GM19438 (cell line): ENCODE results near the gene SPIB.
A peak's percentile ranks its signal among the peaks of the same experiment; 100 is the strongest.

Experiments
- ATAC-seq: cut with Tn5 transposase; IDR thresholded peaks from one replicate; pipeline ENCODE4 v1.9.1; 2021; ENCODE audit warnings: low read depth; ENCODE audit not compliant: unreplicated experiment

Gene SPIB

DNA sequence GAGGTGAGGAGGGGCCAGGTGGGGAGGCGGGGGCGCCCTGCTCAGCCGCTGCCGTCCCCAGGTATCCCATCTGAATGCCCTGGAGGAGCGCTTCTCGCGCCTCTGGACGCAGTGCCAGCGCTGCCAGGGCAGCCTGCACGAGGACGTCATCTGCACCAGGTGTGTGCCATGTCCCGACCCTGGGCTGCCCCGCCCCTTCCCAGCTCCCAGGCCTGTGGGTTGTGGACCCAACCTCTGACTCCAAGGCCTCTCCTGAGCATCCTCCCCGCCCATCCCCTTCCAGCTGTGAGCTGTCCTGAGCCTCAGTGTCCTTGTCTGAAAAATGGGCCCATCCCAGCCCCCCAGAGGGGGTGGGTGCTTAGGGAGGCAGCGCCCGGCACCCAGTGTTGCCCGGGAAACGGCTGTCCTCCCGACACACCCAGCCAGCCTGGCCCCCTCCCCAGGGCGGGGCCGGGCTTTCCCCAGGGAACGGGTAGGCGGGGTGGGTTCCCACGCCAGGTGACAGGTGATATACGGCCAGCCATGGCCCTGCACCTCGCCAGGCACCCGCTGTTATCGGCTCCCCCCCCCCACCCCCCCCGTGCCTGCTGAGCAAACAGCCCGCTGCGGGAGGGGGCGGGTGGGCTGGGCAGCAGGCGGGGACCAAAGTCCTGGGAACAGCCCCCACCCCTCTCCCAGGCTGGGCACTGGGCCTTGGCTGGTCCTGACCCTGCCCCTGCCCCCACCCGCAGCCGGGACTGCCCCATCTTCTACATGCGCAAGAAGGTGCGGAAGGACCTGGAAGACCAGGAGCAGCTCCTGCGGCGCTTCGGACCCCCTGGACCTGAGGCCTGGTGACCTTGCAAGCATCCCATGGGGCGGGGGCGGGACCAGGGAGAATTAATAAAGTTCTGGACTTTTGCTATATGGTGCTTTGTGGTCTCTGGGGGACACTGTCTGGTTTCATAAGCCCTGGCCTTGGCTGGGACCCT is 1.3 kb upstream of the SPIB start:
- ATAC-seq: no peak

DNA sequence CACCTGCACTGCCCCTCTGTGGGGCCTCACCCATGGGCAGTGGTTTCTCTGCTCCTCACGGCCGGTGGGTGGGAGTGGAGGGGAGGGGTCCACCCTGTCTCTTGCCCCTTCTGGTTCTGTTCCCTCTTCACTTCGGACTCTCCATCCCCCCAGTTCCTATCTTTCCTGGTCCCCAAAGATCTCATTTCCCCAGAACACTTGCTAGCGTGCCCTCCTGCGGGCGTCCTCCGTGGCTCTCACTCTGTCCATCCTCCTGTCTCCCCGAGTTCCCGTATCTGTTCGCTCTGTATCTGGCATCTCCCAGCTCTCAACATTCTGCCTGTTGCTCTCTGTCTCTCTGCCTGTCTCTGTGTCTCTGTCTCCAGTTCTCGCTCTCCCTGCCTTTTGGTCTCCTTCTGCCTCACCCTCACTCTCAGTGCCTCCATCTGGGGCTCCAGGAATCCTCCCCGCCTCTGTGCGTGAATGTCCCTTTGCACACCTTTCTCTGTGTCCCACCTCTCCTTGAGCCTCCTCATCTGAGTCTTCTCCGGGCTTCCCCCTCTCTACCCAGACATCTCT is 363 bp downstream of the SPIB start:
- ATAC-seq: no peak

DNA sequence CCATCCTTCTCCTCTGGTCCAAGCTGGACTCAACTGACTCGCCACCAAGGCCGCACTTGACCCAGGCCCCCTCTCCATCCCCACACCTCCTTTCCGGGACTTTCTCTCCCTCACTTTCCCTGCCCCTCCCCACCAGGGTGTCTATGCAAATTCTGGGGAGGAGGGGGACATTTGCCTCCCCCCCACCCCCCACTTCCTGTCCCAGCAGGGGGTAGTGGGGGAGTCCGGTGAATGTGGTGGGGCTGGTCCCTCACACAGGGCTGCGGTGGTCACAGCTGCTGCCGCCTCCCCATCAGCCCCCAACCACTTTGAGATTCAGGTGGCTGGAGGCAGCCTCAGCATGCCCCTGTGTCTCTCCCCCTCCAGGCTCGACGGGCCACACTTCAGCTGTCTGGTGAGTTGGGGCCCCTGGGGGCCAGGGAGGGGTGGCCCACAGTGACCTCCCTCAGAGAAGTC is 870 bp downstream of the SPIB start:
- ATAC-seq: no peak

DNA sequence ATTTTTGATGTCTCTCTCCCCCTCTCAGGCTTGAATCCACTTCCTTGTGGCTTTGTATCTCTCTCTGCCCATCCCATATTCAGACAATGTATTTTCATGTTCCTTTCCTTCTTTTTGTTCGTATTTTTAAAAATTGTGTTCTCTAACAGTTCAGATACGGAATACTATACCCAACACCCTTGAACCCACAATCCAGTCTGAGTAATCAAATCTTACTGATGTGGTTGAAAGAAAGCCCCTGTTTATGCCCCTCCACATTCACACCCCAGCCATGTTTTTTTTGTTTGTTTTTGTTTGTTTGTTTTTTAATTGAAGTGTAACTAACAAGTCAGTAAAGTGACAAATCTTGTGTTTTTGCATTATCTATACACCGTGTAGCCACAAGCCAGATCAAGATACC is 1.4 kb downstream of the SPIB start:
- no peak for ATAC-seq

DNA sequence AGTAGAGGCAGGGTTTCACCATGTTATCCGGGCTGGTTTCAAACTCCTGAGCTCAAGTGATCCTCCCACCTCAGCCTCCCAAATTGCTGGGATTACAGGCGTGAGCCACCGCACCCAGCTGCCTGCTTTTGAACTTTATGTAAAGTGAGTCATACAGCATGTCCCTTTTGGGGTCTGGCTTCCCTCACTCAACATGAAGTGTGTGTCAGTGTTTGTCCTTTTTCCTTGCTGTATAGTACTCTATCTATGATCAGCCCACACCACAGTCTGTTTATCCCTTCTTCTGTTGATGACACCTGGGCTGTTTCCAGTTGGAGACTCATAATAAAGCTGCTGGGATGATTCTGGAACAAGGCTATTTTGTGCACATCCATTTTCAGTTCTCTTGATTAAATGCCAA is 2.1 kb downstream of the SPIB start:
- no peak for ATAC-seq

DNA sequence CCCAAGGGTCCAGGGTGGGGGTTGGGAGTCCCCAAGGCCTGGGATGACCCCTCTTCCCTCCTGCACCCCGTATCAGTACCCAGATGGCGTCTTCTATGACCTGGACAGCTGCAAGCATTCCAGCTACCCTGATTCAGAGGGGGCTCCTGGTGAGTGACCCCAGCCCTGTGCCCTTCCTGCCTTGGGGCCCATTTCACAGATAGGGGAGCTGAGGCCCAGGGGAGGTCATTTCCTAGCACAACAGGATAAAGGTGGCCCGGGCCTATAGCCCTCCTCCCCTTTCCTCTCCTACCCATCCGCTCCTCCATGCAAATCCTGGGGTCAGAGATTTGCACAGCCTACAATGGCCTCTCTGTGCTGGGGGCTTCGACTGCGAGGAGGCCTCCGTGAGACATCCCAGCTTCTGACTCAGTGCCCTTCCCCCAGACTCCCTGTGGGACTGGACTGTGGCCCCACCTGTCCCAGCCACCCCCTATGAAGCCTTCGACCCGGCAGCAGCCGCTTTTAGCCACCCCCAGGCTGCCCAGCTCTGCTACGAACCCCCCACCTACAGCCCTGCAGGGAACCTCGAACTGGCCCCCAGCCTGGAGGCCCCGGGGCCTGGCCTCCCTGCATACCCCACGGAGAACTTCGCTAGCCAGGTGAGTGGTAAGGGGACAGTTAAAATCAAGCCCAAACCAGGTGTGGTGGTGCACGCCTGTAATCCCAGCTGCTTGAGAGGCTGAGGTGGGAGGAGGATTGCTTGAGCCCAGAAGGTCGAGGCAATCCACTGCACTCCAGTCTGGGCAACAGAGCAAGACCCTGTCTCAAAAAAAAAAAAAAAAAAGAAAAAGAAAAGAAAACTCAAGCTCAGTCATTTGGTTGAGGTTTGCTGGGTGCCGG is 3.9 kb downstream of the SPIB start:
- no peak for ATAC-seq

DNA sequence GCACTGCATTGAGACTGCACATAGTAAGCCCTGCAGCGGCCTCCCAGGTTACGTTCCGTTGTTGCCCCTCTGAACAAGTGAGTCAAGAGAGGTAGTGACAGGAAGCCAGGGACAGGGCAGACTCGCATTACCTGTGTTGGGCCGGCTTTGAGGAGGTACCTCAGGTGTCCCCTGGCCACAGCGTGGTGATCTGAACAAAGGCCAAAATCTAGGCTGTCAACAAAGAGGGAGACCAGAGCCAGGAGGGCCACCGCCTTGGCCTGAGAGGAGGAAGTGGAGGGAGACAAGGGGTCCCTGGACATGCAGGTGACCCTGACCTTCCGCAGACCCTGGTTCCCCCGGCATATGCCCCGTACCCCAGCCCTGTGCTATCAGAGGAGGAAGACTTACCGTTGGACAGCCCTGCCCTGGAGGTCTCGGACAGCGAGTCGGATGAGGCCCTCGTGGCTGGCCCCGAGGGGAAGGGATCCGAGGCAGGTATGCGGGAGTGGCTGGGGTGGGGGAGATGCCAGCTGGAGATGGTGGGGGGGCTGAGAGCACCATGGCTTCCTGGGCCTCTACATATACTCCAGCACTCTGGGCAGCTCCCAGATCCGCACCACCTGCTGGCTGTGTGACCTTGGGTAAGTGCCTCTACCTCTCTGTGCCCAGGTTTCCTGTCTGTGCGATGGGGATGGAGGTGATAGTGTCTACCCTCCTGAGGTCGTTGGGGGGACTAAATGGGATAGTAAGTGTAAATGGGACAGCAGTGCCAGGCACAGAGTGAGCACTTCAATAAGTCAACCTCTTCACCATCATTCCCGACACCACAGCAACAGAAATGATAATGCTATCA is 4.8 kb downstream of the SPIB start:
- no peak for ATAC-seq

DNA sequence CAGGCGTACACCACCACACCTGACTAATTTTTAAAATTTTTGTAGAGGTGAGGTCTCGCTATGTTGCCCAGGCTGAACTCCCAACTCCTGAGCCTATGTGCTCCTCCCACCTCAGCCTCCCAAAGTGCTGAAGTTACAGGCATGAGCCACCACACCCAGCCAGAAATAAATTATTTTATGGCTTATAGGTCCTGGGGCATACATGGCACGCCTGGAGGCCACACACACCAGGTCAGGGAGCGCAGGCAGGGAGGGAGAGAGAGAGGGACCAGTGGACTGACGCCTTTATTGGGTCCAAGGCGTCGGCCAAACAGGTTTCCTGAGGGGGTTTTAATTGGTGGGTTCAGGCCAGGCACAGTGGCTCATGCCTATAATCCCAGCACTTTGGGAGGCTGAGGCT is 6.8 kb downstream of the SPIB start:
- ATAC-seq: no peak

DNA sequence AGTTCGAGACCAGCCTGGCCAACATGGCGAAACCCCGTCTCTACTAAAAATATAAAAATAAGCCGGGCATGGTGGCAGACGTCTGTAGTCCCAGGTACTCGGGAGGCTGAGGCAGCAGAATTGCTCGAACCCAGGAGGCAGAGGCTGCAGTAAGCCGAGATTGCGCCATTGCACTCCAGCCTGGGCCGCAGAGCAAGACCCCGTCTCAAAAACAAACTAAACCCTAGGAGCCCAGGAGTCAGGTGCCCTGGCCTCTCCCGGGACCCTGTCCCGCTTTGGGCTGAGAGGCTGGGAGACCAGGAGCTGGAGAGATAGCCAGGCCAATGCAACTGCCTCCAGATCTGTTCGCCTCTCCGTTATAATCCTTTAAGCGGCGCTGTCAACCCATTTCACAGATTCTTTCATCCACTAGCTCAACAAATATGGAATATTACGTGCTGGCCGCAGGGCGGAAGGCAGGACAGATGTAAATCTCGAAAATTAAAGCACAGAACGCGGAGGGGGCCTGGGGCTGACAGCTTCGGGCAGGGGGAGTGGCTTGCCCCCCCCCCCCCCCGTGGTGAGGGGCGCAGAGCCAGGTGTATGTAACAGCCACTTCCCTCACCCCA is 8.7 kb downstream of the SPIB start:
- no peak for ATAC-seq

DNA sequence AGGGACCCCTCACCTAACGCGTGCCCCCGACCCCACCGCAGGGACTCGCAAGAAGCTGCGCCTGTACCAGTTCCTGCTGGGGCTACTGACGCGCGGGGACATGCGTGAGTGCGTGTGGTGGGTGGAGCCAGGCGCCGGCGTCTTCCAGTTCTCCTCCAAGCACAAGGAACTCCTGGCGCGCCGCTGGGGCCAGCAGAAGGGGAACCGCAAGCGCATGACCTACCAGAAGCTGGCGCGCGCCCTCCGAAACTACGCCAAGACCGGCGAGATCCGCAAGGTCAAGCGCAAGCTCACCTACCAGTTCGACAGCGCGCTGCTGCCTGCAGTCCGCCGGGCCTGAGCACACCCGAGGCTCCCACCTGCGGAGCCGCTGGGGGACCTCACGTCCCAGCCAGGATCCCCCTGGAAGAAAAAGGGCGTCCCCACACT is 9.3 kb downstream of the SPIB start:
- ATAC-seq: no peak

DNA sequence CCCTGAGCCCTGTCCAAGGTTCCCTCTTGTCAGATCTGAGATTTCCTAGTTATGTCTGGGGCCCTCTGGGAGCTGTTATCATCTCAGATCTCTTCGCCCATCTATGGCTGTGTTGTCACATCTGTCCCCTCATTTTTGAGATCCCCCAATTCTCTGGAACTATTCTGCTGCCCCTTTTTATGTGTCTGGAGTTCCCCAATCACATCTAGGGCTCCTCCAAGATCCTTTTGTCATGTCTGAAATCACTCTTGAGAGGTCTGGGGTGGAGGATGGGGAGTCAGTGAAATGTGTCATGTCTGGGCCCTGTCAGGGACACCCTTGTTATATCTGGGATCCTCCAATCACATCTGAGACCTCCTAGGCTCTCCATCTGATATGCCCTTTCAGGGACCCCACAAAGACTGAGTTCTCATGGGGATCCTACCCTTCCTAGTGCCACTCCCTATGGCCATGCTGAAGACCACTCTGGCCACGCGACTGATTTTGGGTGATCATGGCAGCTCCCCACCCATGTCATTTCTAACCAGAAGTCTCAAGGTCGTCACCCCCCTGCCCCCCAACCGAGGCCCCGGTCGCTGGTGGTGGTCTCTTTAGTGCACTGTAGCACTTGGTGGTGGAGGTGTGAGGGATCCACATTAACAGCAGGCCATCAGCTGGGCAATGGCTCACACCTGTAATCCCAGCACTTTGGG is 10.2 kb downstream of the SPIB start:
- no peak for ATAC-seq

DNA sequence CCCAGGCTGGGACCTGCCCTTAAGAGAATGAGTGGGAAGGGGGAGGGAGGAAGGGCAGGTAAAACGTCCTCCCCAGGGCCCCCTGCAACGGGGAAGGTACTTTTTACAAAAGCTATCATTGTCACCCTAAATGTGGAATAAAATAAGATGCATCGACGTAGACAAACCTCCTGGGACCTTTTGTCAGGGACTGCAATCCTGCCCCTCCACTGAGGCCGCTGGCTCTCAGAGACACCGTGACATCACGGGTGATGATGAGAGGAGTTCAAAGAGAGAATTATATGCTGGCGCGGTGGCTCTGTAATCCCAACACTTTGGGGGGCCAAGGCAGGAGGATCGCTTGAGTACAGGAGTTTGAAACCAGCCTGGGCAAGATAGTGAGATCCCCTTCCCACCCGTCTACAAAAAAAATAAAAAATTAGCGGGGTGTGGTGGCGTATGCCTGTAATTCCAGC is 12.2 kb downstream of the SPIB start:
- ATAC-seq: no peak

DNA sequence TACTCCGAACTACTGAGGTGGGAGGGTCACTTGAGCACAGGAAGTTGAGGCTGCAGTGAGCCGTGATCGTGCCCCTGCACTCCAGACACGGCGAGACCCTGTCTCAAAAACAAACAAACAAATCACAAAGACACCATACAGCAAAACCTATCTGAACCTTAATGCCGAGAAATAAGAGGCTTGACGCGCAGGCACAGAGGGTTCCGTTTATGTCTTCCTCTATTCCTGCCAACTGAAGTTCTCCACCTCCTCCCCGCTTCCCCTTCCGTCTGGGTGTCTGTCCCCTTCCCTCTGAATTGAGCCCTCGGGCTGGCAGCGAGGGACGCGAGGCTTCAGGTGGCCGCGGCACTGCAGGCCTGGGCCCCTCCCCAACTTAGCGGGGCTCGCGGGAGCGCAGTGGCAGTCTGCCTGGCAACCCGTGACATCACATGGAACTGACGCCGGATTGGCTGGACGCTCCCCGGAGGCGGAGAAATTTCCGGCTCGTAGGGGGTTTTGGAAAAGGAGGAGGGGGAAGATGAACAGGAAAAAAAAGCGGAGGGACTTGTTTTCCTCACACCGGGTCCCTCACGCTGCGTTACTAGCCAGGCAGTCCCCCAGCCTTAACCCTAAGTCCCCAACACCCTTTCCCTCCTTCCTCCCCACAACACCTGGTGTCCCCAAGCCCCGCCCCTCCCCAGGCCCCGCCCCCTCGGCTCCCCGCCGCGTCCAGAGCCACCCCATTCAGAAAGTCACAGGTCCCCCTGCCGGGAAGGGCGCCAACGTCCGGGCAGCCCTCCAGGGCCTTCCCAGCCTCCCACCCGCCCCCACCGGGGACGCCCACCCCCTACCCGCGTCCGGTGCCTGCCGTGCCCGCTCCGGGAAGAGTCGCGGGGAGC is 12.8 kb downstream of the SPIB start:
- ATAC-seq: peak; percentile 45

DNA sequence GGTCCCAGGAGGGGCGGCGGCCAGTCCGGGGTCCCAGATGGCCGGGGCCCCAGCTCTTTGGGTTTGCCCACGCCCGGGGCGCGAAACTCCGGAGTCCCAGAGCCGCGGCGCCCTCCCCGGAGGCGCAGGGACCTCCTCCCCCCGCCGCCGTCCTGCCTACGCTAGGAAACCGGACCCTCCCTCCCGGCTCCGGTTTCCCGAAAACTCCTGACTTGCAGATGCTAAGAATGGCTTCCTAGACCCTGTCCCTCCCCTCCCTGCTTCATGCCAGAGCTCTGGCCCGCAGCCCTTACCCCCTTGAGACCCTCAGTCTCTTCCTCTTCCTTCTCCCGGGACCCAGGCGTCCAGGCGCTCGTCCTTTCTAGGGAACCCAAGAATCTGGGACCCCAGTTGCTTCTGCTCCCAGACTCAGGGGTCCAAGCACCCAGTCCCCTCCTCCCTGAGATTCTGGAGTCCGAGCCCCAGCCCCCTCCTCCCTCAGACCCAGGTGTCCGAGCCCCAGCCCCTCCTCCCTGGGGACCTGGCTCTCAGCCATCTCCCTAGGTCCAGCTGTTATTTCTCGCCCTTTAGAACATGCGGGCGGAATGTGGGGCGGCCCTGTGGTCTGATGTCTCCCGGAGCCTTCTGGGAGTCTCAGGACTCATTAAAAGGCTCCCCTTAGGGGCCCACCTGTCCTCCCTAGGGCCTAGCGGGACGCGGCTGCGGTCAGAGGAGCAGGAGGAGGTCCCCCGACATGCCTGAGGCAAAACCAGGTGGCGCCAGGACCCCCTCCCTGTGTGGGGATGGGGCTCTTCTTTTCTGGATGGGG is 13.7 kb downstream of the SPIB start, which contains the start of gene MYBPC2:
MYBPC2 (plus strand) TSS at position 672 of the 808 bp plus-strand sequence; CDS start at position 734, 62 bp downstream.
- peak; percentile 3 for ATAC-seq

DNA sequence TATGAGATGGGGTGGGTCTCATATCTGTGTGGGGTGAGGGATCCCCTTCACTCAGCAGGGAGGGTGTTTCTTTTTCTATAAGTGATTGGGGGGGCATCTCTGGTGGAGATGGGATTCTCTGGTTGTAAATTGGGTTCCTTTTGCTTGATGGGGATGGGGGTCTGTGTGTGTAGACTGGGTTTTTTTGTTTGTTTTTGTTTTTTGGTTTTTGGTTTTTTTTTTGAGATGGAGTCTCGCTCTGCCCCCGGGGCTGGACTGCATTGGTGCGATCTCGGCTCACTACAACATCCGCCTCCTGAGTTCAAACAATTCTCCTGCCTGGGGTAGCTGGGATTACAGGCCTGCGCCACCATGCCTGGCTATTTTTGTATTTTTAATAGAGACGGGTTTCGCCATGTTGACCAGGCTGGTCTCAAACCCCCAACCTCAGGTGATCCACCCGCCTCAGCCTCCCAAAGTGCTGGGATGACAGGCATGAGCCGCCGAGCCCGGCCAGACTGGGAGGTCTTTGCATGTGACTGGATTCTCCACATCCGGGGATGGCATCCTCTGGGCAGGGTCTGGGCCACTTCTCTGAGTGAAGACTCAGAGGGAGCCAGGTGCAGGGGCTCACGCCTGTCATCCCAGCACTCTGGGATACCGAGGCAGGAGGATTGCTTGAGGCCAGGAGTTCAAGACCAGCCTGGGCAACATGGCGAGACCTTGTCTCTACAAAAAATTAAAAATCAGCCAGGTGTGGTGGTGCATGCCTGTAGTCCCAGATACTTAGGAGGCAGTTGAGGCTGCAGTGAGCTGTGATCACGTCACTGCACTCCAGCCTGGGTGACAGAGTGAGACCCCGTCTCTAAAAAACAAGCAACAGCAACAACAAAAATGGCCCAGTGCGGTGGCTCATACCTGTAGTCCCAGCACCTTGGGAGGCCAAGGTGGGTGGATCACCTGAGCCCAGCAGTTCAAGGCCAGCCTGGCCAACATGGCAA is 14.8 kb downstream of the SPIB start:
- no peak for ATAC-seq

DNA sequence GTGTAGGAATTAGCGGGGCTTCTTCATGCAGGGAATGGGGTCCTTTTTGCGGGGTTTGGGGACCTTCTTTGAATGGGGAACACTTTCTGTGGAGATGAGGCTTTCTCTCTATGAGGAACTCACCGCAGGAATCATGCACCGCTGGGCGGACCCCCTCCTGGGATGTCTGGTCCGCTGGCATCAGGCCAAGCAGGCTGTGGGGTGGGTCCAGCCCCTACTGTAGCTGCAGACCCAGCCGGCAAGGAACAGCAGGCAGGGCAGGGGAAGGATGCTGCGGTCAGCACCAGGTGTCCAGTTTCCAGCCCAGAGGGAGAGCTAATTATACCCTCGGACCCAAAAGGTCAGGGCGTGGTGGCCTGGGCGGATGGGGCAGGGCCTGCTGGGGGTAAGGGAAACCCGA is 15.8 kb downstream of the SPIB start:
- ATAC-seq: no peak
